H1 (cell line): Measurements from ENCODE around the gene MROH2A. TPM values are rescaled to one million over a fixed set of nuclear protein-coding genes. Genes with fewer than 3 reads are reported as not detected.

ENCODE experiments used
- CEBPB ChIP-seq: IDR thresholded peaks from 2 replicates; pipeline ENCODE4 v1.6.1; 2012; ENCODE audit warnings: low read depth, low read length
- GABPA ChIP-seq: IDR thresholded peaks from 2 replicates; pipeline ENCODE4 v1.6.1; 2011; ENCODE audit warnings: mild to moderate bottlenecking, low read length, moderate library complexity, borderline replicate concordance; ENCODE audit not compliant: insufficient read depth
- HDAC6 ChIP-seq: IDR thresholded peaks from one replicate; pipeline ENCODE4 v1.7.1; 2012; ENCODE audit warnings: low read depth, mild to moderate bottlenecking, inconsistent platforms, low read length, moderate library complexity
- RAD21 ChIP-seq, 2 experiments: IDR thresholded peaks in 1 of 2; conservative IDR thresholded peaks in 1 of 2; 2 replicates each; pipeline ENCODE4 v1.6.1; 2011; ENCODE audit warnings: low read depth in 2 of 2, low read length in 2 of 2, improper control_type of control experiment in 1 of 2, inconsistent platforms in 1 of 2, mild to moderate bottlenecking in 1 of 2, moderate library complexity in 1 of 2
- SP1 ChIP-seq: IDR thresholded peaks from 2 replicates; pipeline ENCODE4 v1.6.1; 2011; ENCODE audit warnings: low read depth, low read length
- SP4 ChIP-seq: IDR thresholded peaks from 2 replicates; pipeline ENCODE4 v1.6.1; 2012; ENCODE audit warnings: low read length, inconsistent platforms
- SUZ12 ChIP-seq: fragments of 200-600 bp; sonication (generic); IDR thresholded peaks from 2 replicates; pipeline ENCODE4 v1.6.1; 2012; ENCODE audit warnings: mild to moderate bottlenecking, inconsistent platforms, low read length, moderate library complexity, mixed read lengths
- TBP ChIP-seq: IDR thresholded peaks from 2 replicates; pipeline ENCODE4 v1.6.1; 2011; ENCODE audit warnings: low read depth, low read length, improper control_type of control experiment
- polyA plus RNA-seq, 7 experiments: library from polyadenylated mRNA; depleted of rRNA in 3 of 7; stranded (reverse) in 5 of 7; unstranded in 2 of 7; fragments of >200 nt in 5 of 7; fragments of 200-250 nt in 2 of 7; gene quantifications; 1 replicate in 5 of 7; 2 replicates in 1 of 7; 4 replicates in 1 of 7; pipeline versions ENCODE4 v1.2.1 to v1.2.3, GENCODE V29; 2011 to 2013; ENCODE audit warnings: missing spikeins in 2 of 7, mixed read lengths in 2 of 7
- total RNA-seq: library from RNA; stranded (reverse); fragmentation: NEBNext Ultra II Directional; extraction: Animal tissue kit (Norgen Biotek cat#: 25700); gene quantifications from 2 replicates; pipeline ENCODE4 v1.2.1, GENCODE V29; 2021
- TF ChIP-seq, protein P1 (sequence below): IDR thresholded peaks from 2 replicates; pipeline ENCODE4 v1.6.1; 2012; ENCODE audit warnings: low read length, inconsistent platforms

The MROH2A gene
- total and polyA plus RNA-seq, 2 of the 8 experiments (the other 6 are each of a cell fraction or from before 2014, with no cell fraction given) = not detected

DNA sequence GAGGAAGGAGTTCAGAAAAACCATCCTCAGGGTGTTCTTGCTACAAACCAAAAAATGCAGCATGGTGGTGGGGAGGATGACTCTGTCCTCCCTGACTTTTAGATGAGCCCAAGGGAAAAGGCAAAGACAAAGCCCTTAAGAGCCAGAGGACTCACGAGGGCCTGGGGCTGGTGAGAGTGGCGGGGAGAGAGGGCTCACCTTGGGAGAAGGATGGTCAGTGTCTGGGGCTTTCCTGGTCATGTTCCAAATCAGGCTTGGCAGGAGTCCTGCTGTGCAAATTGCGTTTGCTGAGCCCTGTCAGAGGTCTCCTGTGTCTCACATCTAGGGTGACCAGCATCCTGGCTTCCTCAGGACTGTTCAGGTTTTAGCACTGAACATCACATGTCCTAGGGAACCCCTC is 13.4 kb upstream of the MROH2A start (continued):
- TF ChIP-seq, protein P1, sequence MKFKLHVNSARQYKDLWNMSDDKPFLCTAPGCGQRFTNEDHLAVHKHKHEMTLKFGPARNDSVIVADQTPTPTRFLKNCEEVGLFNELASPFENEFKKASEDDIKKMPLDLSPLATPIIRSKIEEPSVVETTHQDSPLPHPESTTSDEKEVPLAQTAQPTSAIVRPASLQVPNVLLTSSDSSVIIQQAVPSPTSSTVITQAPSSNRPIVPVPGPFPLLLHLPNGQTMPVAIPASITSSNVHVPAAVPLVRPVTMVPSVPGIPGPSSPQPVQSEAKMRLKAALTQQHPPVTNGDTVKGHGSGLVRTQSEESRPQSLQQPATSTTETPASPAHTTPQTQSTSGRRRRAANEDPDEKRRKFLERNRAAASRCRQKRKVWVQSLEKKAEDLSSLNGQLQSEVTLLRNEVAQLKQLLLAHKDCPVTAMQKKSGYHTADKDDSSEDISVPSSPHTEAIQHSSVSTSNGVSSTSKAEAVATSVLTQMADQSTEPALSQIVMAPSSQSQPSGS = no peak
- TF ChIP-seq TBP = no peak
- no peak for TF ChIP-seq CEBPB
- TF ChIP-seq SP1 = no peak
- TF ChIP-seq RAD21 (IDR thresholded peaks at IDR 0.05 in 1 of 2, conservative IDR thresholded peaks at IDR 0.05 in 1 of 2; ENCODE audit: low read depth in 2 of 2, low read length in 2 of 2) = no peak
- no peak for TF ChIP-seq HDAC6
- no peak for TF ChIP-seq GABPA
- no peak for TF ChIP-seq SP4
- no peak for TF ChIP-seq SUZ12
